D341Med (cell line): ENCODE measurements around the gene TTC28.
"Not testable (repeated sequence)": the region's sequence is repeated elsewhere in the genome, so short reads cannot be mapped to it uniquely, and the experiment has no call there.

Experiments
- DNase-seq: peaks from one replicate; pipeline ENCODE4 v3.0.0; 2012; ENCODE audit warnings: low spot score

The TTC28 gene

GRCh38 chr22:28481725-28482124, 197.9 kb downstream of the TTC28 start:
- DNase-seq, result no peak

DNA sequence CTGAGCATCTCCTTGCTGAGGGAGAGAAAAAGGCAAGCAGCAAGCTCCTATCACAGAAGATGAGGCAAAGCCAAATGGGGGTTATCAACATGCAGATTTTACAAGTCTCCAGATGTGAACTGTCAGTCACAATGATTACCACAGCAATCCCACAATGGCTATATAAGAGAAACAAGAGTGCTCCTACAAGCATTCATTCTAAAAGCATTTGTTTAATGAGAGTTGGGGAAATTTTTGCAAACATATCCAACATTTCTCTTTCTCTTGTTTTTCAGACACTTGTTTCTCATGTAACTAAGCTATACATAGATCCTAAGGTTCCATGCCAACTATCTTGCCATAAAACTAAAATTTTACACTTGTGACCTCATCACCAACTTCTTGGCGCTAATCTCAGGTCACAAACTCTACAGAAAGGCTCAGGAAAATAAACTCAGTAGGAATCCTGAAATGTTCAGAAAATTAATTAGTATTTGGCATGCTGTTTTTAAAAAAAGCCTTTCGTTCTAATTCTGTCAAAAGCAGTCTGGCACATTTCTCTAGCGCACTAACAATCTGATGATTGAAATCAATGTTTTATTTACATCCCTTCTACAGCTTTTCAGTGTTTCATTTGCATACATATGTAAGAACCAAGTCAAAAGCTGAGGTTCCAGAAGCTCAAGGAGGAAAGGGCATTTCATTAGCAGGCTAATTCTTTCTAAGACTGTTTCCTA, 199.5 kb downstream of the TTC28 start:
- DNase-seq, result no peak

- DNase-seq, result no peak
Measured at GRCh38 chr22:28478564-28478963, 201.1 kb downstream of the TTC28 start.

GRCh38 chr22:28477556-28477955, 202.1 kb downstream of the TTC28 start:
- no peak for DNase-seq

DNA sequence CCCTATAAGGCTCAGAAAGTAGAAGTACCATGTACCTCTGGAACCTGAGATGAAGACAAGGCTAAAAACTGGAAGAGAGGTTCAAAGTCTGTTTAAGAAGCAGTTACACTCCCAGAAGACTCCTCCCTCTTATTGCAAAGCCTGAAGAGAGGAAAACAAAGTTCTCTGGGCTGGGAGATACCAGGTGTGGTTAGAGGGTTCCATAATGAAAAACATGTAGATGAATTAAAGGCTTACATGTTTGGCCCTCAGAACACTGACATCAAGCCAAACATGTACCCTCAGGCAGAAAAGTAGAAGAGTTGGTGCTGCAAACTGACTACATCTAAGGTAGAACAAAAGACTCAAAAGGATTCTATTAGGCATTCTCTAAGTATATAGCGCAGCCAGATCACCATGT, 205.3 kb downstream of the TTC28 start:
- DNase-seq, result no peak

GRCh38 chr22:28473258-28473657, 206.4 kb downstream of the TTC28 start:
- DNase-seq, result no peak

DNA sequence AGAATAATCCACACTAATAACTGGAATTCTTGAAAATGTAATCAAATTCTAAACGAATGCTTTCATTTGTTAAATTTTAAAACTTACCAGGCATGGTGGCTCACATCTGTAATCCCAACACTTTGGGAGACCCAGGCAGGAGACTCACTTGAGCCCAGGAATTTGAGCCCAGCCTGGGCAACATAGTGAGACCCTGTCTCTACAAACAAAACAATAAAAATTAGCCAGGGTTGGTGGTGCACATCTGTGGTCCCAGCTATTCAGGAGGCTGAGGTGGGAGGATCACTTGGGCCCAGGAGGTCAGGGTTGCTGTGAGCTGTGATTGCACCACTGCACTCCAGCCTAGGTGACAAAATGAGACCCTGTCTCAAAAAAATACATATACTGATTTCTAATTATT, 212.6 kb downstream of the TTC28 start:
- DNase-seq, result not testable (repeated sequence)

DNA sequence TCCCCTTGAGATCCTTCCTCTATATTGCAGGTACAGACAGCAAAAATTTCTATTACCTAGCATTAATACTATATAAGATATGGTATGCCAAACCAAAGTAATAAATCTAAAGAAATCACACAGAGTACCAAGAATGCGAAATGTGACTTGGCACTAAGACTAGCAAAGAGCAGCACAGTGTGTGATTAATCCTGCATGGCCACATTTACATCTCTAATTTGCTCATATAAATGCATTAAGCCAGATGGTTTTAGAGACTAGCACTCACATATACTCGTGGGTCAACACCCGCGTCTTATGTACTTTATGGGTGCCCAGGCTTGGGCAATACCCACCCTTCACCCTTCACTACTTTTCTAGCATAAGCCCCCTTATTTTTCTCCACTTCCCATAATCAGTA, 213.2 kb downstream of the TTC28 start:
- no peak for DNase-seq

DNA sequence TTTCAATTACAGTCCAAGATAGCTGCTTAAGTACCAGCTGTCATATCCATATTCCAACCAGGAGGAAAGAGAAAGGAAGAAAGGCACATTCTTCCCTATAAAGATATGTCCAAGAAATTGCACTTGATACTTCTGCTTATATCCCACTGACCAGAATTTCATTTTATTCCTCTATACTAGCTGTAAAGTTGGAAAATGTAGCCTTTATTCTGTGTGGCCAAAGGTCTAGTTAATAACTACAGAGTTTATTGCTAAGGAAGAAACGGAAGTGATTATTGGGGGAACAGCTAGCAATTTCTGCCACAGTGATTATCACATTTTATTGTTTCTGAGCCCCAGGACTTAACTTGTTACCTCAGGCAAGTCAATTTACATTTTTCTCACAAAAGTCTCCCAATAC, 213.8 kb downstream of the TTC28 start:
- no peak for DNase-seq

DNA sequence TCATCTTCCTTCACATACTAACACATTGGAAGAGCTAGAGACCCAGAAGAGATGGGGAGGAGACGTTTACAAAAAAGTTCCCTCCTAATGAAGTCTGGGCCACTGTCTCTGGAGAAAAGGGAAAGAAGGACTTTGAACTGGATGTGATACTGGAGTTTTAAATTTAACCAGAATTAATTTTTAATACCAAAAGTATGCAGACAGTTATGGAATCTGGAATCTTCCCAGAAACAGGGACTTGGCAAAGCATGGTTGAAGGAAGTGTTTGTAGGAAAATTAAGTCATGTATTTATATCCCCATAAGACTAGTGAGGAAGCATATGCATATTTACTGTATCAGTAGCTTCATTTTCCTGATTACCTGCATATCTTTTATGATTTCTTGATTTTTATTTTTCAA, 215.5 kb downstream of the TTC28 start:
- DNase-seq, result no peak

GRCh38 chr22:28463408-28463807, 216.2 kb downstream of the TTC28 start:
- not testable (repeated sequence) for DNase-seq

- no peak for DNase-seq
Measured at GRCh38 chr22:28462901-28463300, 216.7 kb downstream of the TTC28 start.

GRCh38 chr22:28462041-28462440, 217.6 kb downstream of the TTC28 start:
- DNase-seq, result no peak

DNA sequence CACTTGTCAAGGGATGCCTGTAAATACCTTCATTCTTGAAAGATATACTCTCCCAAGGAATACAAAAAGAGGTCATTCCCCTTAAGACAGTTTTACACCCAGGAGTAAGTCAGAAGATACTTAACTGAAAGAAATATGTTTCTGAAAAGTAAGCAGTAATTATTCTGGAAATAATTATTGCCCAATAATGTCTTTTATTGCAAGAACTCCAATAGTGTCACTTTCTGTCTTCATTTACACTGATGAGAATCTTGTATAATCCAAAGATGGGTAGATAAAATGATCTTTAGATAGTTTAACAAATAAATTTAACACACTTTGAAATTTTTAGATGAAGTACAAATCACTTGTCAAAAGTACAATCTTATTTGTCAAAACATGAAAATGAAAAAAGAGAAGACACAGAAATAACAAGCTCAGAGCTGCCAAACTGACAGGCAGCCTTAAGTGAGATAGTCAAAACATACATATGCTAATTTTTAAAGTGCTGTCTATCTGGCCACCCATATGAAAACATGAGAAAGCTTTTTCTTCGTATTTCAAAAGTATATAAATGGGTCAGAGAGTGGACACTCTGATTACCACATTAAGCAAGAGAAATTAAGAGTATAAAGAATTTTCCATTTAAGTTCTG, 225.1 kb downstream of the TTC28 start:
- no peak for DNase-seq

GRCh38 chr22:28450109-28450508, 229.5 kb downstream of the TTC28 start:
- no peak for DNase-seq

DNA sequence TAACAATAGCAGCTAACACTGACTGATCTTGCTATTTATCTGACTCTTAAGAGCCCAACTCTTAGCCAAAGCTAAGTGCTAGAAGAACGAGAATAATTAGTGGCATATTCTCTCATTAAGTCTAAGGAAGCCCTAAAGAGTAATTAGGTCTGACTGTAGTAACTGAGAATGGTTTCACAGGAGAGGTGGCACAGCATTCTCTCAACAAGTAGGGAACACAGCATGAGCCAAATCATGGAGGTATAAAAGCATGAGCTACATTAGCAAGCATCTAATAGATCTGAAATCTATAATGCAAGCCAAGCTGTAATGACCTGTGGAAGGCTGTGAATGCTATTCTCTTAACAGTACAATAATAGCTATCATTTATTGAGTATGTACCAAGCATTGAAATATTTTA, 230.6 kb downstream of the TTC28 start:
- no peak for DNase-seq

DNA sequence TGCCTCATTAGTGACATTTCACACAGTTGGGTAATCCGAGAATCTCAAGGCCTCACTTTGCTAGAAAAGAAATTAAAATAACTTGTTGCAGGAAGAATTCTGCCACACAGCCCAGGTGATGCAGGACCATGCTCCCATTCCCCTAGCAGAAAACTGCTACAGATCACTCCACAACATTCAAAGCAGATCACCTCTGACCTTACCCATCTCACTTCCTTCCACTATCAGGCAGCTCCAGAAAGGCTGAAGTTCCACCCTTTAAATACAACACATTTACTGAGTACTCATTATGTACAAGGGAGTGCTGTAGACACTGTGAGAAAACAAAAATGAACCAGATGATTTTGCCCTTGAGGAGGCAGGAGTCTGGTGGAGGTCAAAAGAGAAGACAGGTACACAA, 231.0 kb downstream of the TTC28 start:
- no peak for DNase-seq

- DNase-seq, result no peak
Measured at GRCh38 chr22:28444659-28445058, 235.0 kb downstream of the TTC28 start.

DNA sequence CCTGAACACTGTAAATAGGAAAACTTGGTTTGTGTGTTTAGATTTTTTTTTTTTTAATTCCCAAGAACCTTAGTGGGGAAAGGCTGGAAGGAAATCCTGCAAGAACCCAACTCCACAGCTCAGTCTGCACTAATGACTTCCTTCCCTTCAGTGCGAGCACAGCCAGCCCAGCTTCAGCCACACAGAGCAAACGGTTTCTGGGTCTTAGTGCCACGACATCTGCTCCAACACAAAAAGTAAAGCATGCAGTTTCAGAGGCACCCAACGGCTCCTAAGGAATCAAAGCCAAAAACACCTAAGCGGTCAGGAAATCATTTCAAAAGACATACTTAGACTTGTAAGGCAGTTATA, 236.1 kb downstream of the TTC28 start:
- peak; percentile 55 for DNase-seq

DNA sequence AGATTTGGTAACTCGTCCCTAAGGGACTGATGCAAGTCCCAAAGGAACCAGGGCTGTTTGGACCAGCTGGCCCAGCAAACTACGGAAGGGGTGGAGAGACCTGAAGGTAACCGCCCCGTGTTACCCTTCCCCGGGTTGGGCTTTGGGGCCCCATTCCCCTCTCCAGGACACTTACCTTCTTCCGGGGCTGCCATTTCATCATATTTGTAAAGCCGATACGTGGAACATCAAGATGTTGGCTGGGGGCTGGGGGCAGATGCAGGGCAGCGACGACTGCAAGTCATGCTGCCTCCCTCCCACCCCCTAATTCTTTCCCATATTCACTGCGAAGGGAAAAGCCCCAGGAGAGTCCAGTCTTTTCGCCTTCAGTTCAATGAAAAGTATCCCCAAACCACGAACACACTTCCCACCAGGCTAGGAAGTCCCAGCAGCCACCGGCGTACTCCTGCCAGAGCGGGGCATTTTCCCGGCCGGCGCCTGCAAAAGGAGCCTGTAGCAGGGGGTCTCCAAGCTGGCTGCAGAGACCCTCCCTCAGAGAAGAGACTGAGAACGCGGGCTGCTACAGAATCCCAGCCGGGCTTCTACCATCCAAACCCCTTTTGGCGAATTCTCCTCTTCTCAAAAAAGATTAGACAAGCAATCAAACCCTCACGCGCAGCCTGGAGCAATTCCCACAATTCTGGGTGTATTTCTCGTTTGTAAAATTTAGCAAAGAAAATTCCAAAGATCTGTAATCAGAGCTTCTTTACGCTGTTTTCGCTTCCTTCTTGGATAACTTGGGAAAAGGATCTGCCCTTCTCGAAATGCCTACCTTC, 236.7 kb downstream of the TTC28 start:
- DNase-seq, result peak; percentile 34

GRCh38 chr22:28442264-28442710, 237.4 kb downstream of the TTC28 start:
- peak; percentile 71 for DNase-seq

DNA sequence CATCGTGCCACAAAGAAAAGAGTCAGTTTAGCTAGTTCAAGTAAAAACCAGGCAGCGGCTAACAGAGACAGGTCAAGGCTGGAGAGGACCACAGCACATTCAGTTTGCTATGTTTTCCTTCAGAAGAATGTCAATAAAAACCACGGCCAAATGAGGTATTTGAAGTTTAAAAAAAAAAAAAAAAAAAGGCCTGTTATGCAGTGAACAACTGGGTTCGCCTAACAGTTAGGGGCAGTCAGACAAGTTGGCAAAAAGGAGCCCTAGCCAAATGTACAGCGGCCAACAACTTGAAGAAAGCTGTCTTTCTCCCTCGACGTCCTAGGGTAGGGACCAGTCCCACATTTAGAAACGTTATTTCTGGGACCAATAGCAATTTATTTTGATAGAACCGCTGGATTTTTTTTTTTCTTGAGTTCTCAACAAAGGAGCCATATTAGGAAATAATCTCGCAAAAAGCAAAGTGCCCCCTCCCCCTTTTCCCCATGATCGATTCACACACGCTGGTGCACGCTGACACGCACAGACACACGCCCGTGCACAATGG, 237.8 kb downstream of the TTC28 start:
- no peak for DNase-seq
